Stimulated activated memory B cell treated with anti-CD40 and anti-IgM and Interleukin-4, amounts not matched to agents 10 μg/mL and 1 μg/mL and 100 μg/mL, for 72 hours (primary cell): Measurements from ENCODE around the gene AKT3.

Experiments
- ATAC-seq: fragments of 150-1000 bp; cut with Tn5 transposase; 2 replicates; pipeline ENCODE4 v1.10.0; 2021
- H3K27ac Mint-ChIP-seq: one replicate; pipeline ENCODE4 v1.8.0; 2022; ENCODE audit warnings: mild to moderate bottlenecking, mixed read lengths
- H3K27me3 Mint-ChIP-seq: one replicate; pipeline ENCODE4 v1.8.0; 2022; ENCODE audit warnings: mixed read lengths
- H3K36me3 Mint-ChIP-seq: one replicate; pipeline ENCODE4 v1.8.0; 2022; ENCODE audit warnings: mixed read lengths
- H3K4me1 Mint-ChIP-seq: one replicate; pipeline ENCODE4 v1.8.0; 2022; ENCODE audit warnings: mixed read lengths
- H3K4me3 Mint-ChIP-seq: one replicate; pipeline ENCODE4 v1.8.0; 2022; ENCODE audit warnings: mild to moderate bottlenecking, moderate library complexity, mixed read lengths
- H3K9me3 Mint-ChIP-seq: one replicate; pipeline ENCODE4 v1.8.0; 2022; ENCODE audit warnings: mixed read lengths

Gene AKT3

GRCh38 chr1:243462929-243463697 is 386.9 kb downstream of the AKT3 start:
- no peak overlapping the region for H3K4me3 Mint-ChIP-seq
- no peaks in the 10 kb centered on the region for H3K9me3 Mint-ChIP-seq
- no peaks in the 10 kb centered on the region for H3K27me3 Mint-ChIP-seq
- H3K27ac Mint-ChIP-seq = no peak overlapping the region
- peaks cover 33% of the 10 kb centered on the region for H3K36me3 Mint-ChIP-seq
- ATAC-seq = no peak
- peaks cover 12% of the 10 kb centered on the region for H3K4me1 Mint-ChIP-seq

GRCh38 chr1:243461700-243462099 is 388.3 kb downstream of the AKT3 start:
- H3K4me3 Mint-ChIP-seq = no peak overlapping the region
- no peaks in the 10 kb centered on the region for H3K27me3 Mint-ChIP-seq
- H3K9me3 Mint-ChIP-seq = no peaks in the 10 kb centered on the region
- peaks cover 12% of the 10 kb centered on the region for H3K4me1 Mint-ChIP-seq
- H3K36me3 Mint-ChIP-seq = peaks cover 29% of the 10 kb centered on the region
- H3K27ac Mint-ChIP-seq = no peak overlapping the region
- ATAC-seq = no peak

GRCh38 chr1:243459059-243459458 is 391.0 kb downstream of the AKT3 start:
- Mint-ChIP-seq H3K27ac (no peak overlapping the region), H3K27me3 (no peaks in the 10 kb centered on the region), H3K4me3 (no peak overlapping the region), H3K9me3 (no peaks in the 10 kb centered on the region), H3K4me1 (peaks cover 12% of the 10 kb centered on the region), H3K36me3 (peaks cover 38% of the 10 kb centered on the region)
- no peak for ATAC-seq

- H3K27me3 Mint-ChIP-seq = no peaks in the 10 kb centered on the region
- peaks cover 38% of the 10 kb centered on the region for H3K36me3 Mint-ChIP-seq
- no peak overlapping the region for H3K27ac Mint-ChIP-seq
- H3K9me3 Mint-ChIP-seq = no peaks in the 10 kb centered on the region
- H3K4me3 Mint-ChIP-seq = no peak overlapping the region
- ATAC-seq = no peak
- H3K4me1 Mint-ChIP-seq = peaks cover 12% of the 10 kb centered on the region
These were observed 392.6 kb downstream of the AKT3 start for GRCh38 chr1:243457363-243457982.

GRCh38 chr1:243455760-243456651 is 394.0 kb downstream of the AKT3 start:
- H3K36me3 Mint-ChIP-seq = peaks cover 32% of the 10 kb centered on the region
- no peak for ATAC-seq
- H3K27ac Mint-ChIP-seq = no peak overlapping the region
- H3K9me3 Mint-ChIP-seq = no peaks in the 10 kb centered on the region
- H3K27me3 Mint-ChIP-seq = no peaks in the 10 kb centered on the region
- H3K4me3 Mint-ChIP-seq = no peak overlapping the region
- H3K4me1 Mint-ChIP-seq = peaks cover 25% of the 10 kb centered on the region

GRCh38 chr1:243454328-243454997 is 395.6 kb downstream of the AKT3 start:
- Mint-ChIP-seq H3K36me3 (peaks cover 23% of the 10 kb centered on the region), H3K27me3 (no peaks in the 10 kb centered on the region)
- ATAC-seq = no peak

GRCh38 chr1:243452092-243452491 is 398.0 kb downstream of the AKT3 start:
- Mint-ChIP-seq H3K4me1 (peaks cover 13% of the 10 kb centered on the region), H3K27me3 (no peaks in the 10 kb centered on the region), H3K27ac (no peak overlapping the region), H3K4me3 (no peak overlapping the region), H3K9me3 (no peaks in the 10 kb centered on the region), H3K36me3 (peaks cover 23% of the 10 kb centered on the region)
- peak; percentile 31 for ATAC-seq

More at GRCh38 chr1:243454328-243454997, 395.6 kb downstream of the AKT3 start:
- no peaks in the 10 kb centered on the region for H3K9me3 Mint-ChIP-seq
- no peak overlapping the region for H3K27ac Mint-ChIP-seq
- H3K4me3 Mint-ChIP-seq = no peak overlapping the region
- peaks cover 24% of the 10 kb centered on the region for H3K4me1 Mint-ChIP-seq

- H3K27me3 Mint-ChIP-seq = no peaks in the 10 kb centered on the region
- H3K4me3 Mint-ChIP-seq = no peak overlapping the region
These were observed 400.7 kb downstream of the AKT3 start for GRCh38 chr1:243449373-243449772.

GRCh38 chr1:243447844-243448243 is 402.2 kb downstream of the AKT3 start:
- ATAC-seq = no peak
- Mint-ChIP-seq H3K4me3 (no peak overlapping the region), H3K4me1 (peaks cover 19% of the 10 kb centered on the region), H3K27me3 (no peaks in the 10 kb centered on the region), H3K9me3 (no peaks in the 10 kb centered on the region), H3K36me3 (peaks cover 14% of the 10 kb centered on the region), H3K27ac (no peak overlapping the region)

More at GRCh38 chr1:243449373-243449772, 400.7 kb downstream of the AKT3 start:
- peaks cover 14% of the 10 kb centered on the region for H3K36me3 Mint-ChIP-seq
- H3K4me1 Mint-ChIP-seq = peaks cover 13% of the 10 kb centered on the region
- H3K9me3 Mint-ChIP-seq = no peaks in the 10 kb centered on the region
- ATAC-seq = no peak
- H3K27ac Mint-ChIP-seq = no peak overlapping the region

GRCh38 chr1:243447347-243447746 is 402.7 kb downstream of the AKT3 start:
- ATAC-seq = no peak
- Mint-ChIP-seq H3K4me3 (no peak overlapping the region), H3K36me3 (peaks cover 14% of the 10 kb centered on the region), H3K27ac (no peak overlapping the region), H3K27me3 (no peaks in the 10 kb centered on the region), H3K9me3 (no peaks in the 10 kb centered on the region), H3K4me1 (peaks cover 21% of the 10 kb centered on the region)

- Mint-ChIP-seq H3K27me3 (no peaks in the 10 kb centered on the region), H3K27ac (no peak overlapping the region), H3K4me3 (no peak overlapping the region), H3K36me3 (peaks cover 8% of the 10 kb centered on the region), H3K9me3 (no peaks in the 10 kb centered on the region), H3K4me1 (peaks cover 13% of the 10 kb centered on the region)
- no peak for ATAC-seq
These were observed 406.5 kb downstream of the AKT3 start for GRCh38 chr1:243443557-243443956.

GRCh38 chr1:243441601-243442000 is 408.4 kb downstream of the AKT3 start:
- no peak for ATAC-seq
- H3K36me3 Mint-ChIP-seq = peaks cover 8% of the 10 kb centered on the region
- H3K9me3 Mint-ChIP-seq = no peaks in the 10 kb centered on the region
- no peak overlapping the region for H3K4me3 Mint-ChIP-seq
- H3K27ac Mint-ChIP-seq = no peak overlapping the region
- peaks cover 13% of the 10 kb centered on the region for H3K4me1 Mint-ChIP-seq
- no peaks in the 10 kb centered on the region for H3K27me3 Mint-ChIP-seq

GRCh38 chr1:243440406-243440805 is 409.6 kb downstream of the AKT3 start:
- Mint-ChIP-seq H3K9me3 (no peaks in the 10 kb centered on the region), H3K27ac (no peak overlapping the region), H3K27me3 (no peaks in the 10 kb centered on the region), H3K4me1 (peaks cover 13% of the 10 kb centered on the region), H3K36me3 (peaks cover 2% of the 10 kb centered on the region), H3K4me3 (no peak overlapping the region)
- ATAC-seq = no peak

GRCh38 chr1:243438815-243439214 is 411.2 kb downstream of the AKT3 start:
- ATAC-seq = no peak
- Mint-ChIP-seq H3K4me3 (no peak overlapping the region), H3K27ac (no peak overlapping the region), H3K27me3 (no peaks in the 10 kb centered on the region), H3K36me3 (no peaks in the 10 kb centered on the region), H3K4me1 (peaks cover 13% of the 10 kb centered on the region), H3K9me3 (no peaks in the 10 kb centered on the region)
